H9 (cell line): ENCODE results near the gene NUDT4. TPM values are rescaled to one million over a fixed set of nuclear protein-coding genes. Genes with fewer than 3 reads are reported as not detected.
"Not testable (repeated sequence)": the region's sequence is repeated elsewhere in the genome, so short reads cannot be mapped to it uniquely, and the experiment has no call there.

Experiments
- DNase-seq: peaks from one replicate; pipeline ENCODE4 v3.0.0-alpha.2; 2017
- H2AFZ ChIP-seq: one replicate; pipeline ENCODE4 v1.6.1; 2013; ENCODE audit warnings: mild to moderate bottlenecking, low read length, control low read depth, moderate library complexity
- H2AK5ac ChIP-seq: 2 replicates; pipeline ENCODE4 v1.6.1; 2013; ENCODE audit warnings: low read length, control low read depth, mixed read lengths; ENCODE audit not compliant: insufficient read length
- H2BK120ac ChIP-seq: one replicate; pipeline ENCODE4 v1.6.1; 2013; ENCODE audit warnings: low read depth, mild to moderate bottlenecking, low read length, control low read depth, inconsistent platforms; ENCODE audit not compliant: poor library complexity, severe bottlenecking
- H2BK12ac ChIP-seq: 2 replicates; pipeline ENCODE4 v1.6.1; 2013; ENCODE audit warnings: low read length, control low read depth, mixed read lengths, low read depth; ENCODE audit not compliant: insufficient read length
- H2BK15ac ChIP-seq: 2 replicates; pipeline ENCODE4 v1.6.1; 2013; ENCODE audit warnings: low read depth, low read length, control low read depth
- H2BK20ac ChIP-seq: one replicate; pipeline ENCODE4 v1.6.1; 2013; ENCODE audit warnings: low read depth, mild to moderate bottlenecking, low read length, control low read depth, inconsistent platforms; ENCODE audit not compliant: poor library complexity, severe bottlenecking
- H2BK5ac ChIP-seq: 2 replicates; pipeline ENCODE4 v1.6.1; 2013; ENCODE audit warnings: low read length, control low read depth, mixed read lengths; ENCODE audit not compliant: insufficient read length
- H3K14ac ChIP-seq: 2 replicates; pipeline ENCODE4 v1.6.1; 2013; ENCODE audit warnings: low read length, control low read depth; ENCODE audit not compliant: insufficient read depth
- H3K18ac ChIP-seq: 2 replicates; pipeline ENCODE4 v1.6.1; 2013; ENCODE audit warnings: low read depth, mild to moderate bottlenecking, mixed read lengths, low read length, control low read depth; ENCODE audit not compliant: insufficient read length
- H3K23ac ChIP-seq: 2 replicates; pipeline ENCODE4 v1.6.1; 2013; ENCODE audit warnings: low read length, control low read depth, mixed read lengths, low read depth; ENCODE audit not compliant: insufficient read length
- H3K23me2 ChIP-seq: 2 replicates; pipeline ENCODE4 v1.6.1; 2013; ENCODE audit warnings: low read depth, mild to moderate bottlenecking, mixed read lengths, low read length, control low read depth; ENCODE audit not compliant: insufficient read length, poor library complexity, severe bottlenecking
- H3K27ac ChIP-seq: 2 replicates; pipeline ENCODE4 v1.5.1; 2013; ENCODE audit warnings: low read length, control low read depth, mixed read lengths, low read depth; ENCODE audit not compliant: insufficient read length
- H3K27me3 ChIP-seq: 2 replicates; pipeline ENCODE4 v1.6.1; 2013; ENCODE audit warnings: low read length, control low read depth, inconsistent platforms; ENCODE audit not compliant: insufficient read depth
- H3K4ac ChIP-seq: 2 replicates; pipeline ENCODE4 v1.6.1; 2013; ENCODE audit warnings: low read depth, mild to moderate bottlenecking, control low read depth, inconsistent platforms, low read length, moderate library complexity
- H3K4me1 ChIP-seq: 2 replicates; pipeline ENCODE4 v1.6.1; 2013; ENCODE audit warnings: low read length, control low read depth, inconsistent platforms; ENCODE audit not compliant: insufficient read depth
- H3K4me2 ChIP-seq: 2 replicates; pipeline ENCODE4 v1.6.1; 2013; ENCODE audit warnings: low read length, control low read depth, mixed read lengths; ENCODE audit not compliant: insufficient read length, insufficient read depth
- H3K56ac ChIP-seq: 2 replicates; pipeline ENCODE4 v1.6.1; 2013; ENCODE audit warnings: low read depth, mild to moderate bottlenecking, mixed read lengths, low read length, control low read depth; ENCODE audit not compliant: insufficient read length
- H3K79me1 ChIP-seq: 2 replicates; pipeline ENCODE4 v1.6.1; 2013; ENCODE audit warnings: low read depth, mild to moderate bottlenecking, moderate library complexity, low read length, control low read depth, inconsistent platforms; ENCODE audit not compliant: insufficient read depth, poor library complexity, severe bottlenecking
- H3K79me2 ChIP-seq: 2 replicates; pipeline ENCODE4 v1.6.1; 2013; ENCODE audit warnings: low read length, control low read depth, inconsistent platforms; ENCODE audit not compliant: insufficient read depth
- H3K9ac ChIP-seq: 2 replicates; pipeline ENCODE4 v1.6.1; 2013; ENCODE audit warnings: low read length, control low read depth, mixed read lengths; ENCODE audit not compliant: insufficient read length; ENCODE audit errors: extremely low read depth
- H3K9me3 ChIP-seq: one replicate; pipeline ENCODE4 v1.6.1; 2013; ENCODE audit warnings: low read depth, low read length, inconsistent platforms; ENCODE audit not compliant: control insufficient read depth
- H3T11ph ChIP-seq: one replicate; pipeline ENCODE4 v1.6.1; 2013; ENCODE audit warnings: mild to moderate bottlenecking, low read length, control low read depth, inconsistent platforms
- H4K20me1 ChIP-seq: one replicate; pipeline ENCODE4 v1.6.1; 2013; ENCODE audit not compliant: control insufficient read depth, insufficient read length, insufficient read depth
- H4K5ac ChIP-seq: 2 replicates; pipeline ENCODE4 v1.6.1; 2013; ENCODE audit warnings: low read depth, mild to moderate bottlenecking, mixed read lengths, low read length, control low read depth; ENCODE audit not compliant: insufficient read length
- H4K8ac ChIP-seq: replicated peaks from 2 replicates; pipeline ENCODE4 v1.6.1; 2013; ENCODE audit warnings: low read length, control low read depth, mixed read lengths, low read depth; ENCODE audit not compliant: insufficient read length
- H4K91ac ChIP-seq: 2 replicates; pipeline ENCODE4 v1.6.1; 2013; ENCODE audit warnings: low read depth, mild to moderate bottlenecking, moderate library complexity, mixed read lengths, low read length, control low read depth; ENCODE audit not compliant: insufficient read length
- H3K27ac Mint-ChIP-seq, 3 experiments: 2 replicates in 2 of 3; 3 replicates in 1 of 3; pipeline ENCODE4 v1.8.0; 2020 to 2021; ENCODE audit warnings: mixed read lengths in 3 of 3, mild to moderate bottlenecking in 1 of 3, moderate library complexity in 1 of 3
- H3K27me3 Mint-ChIP-seq: 2 replicates; pipeline ENCODE4 v1.8.0; 2021; ENCODE audit warnings: low read depth, mild to moderate bottlenecking, moderate library complexity, mixed read lengths
- H3K36me3 Mint-ChIP-seq, 3 experiments: 2 replicates in 2 of 3; 3 replicates in 1 of 3; pipeline ENCODE4 v1.8.0; 2020 to 2021; ENCODE audit warnings: low read depth in 3 of 3, mixed read lengths in 3 of 3; ENCODE audit not compliant: insufficient read depth in 1 of 3
- H3K4me1 Mint-ChIP-seq, 2 experiments: 2 replicates each; pipeline ENCODE4 v1.8.0; 2020; ENCODE audit warnings: mixed read lengths in 2 of 2
- H3K4me3 Mint-ChIP-seq, 2 experiments: 2 replicates in 1 of 2; 3 replicates in 1 of 2; pipeline ENCODE4 v1.8.0; 2020 to 2021; ENCODE audit warnings: mild to moderate bottlenecking in 2 of 2, mixed read lengths in 2 of 2, moderate library complexity in 1 of 2
- H3K9me3 Mint-ChIP-seq, 2 experiments: 2 replicates in 1 of 2; 3 replicates in 1 of 2; pipeline ENCODE4 v1.8.0; 2020; ENCODE audit warnings: mild to moderate bottlenecking in 2 of 2, mixed read lengths in 2 of 2, moderate library complexity in 1 of 2
- WGBS: extraction: QIAGEN DNeasy Blood & Tissue Kit; methylation state at CpG from one replicate; pipeline ENCODE4 v1.1.7; 2013; ENCODE audit warnings: missing lambda C conversion rate, low lambda C conversion rate, mixed read lengths; ENCODE audit not compliant: insufficient read length; ENCODE audit errors: extremely low coverage; 5-methylcytosine and 5-hydroxymethylcytosine counted together
- total RNA-seq: library from RNA; stranded (reverse); gene quantifications from 2 replicates; pipeline ENCODE4 v1.2.1, GENCODE V29; 2021
- TF ChIP-seq, protein P1 (sequence below): fragments of 200-600 bp; sonication (generic); conservative IDR thresholded peaks from 3 replicates; pipeline ENCODE4 v1.8.0; 2021; ENCODE audit warnings: antibody characterized with exemption, mild to moderate bottlenecking

Gene NUDT4
- total RNA-seq, 1 experiment from 2014 or later = 40.6 TPM

- Histone ChIP-seq H3K9me3 (no peaks in the 10 kb centered on the region), H3K4me2 (peak overlapping the region; percentile 91), H3K79me1 (peaks cover 5% of the 10 kb centered on the region), H3K79me2 (peaks cover 21% of the 10 kb centered on the region; the same call in 1 of the 2 replicates), H3K23me2 (peaks cover 8% of the 10 kb centered on the region), H3K4me1 (0 out of 2 replicates have a peak, but pooled peaks cover 2% of the 10 kb centered on the region), H4K8ac (no peak overlapping the region), H3K14ac (no peak overlapping the region), H3T11ph (no peak overlapping the region), H2BK5ac (no peak overlapping the region), H2AFZ (no peak overlapping the region), H3K23ac (no peak overlapping the region), H2BK15ac (no peak overlapping the region), H4K20me1 (no peaks in the 10 kb centered on the region), H3K9ac (no peak overlapping the region), H3K27ac (no peak overlapping the region), H4K91ac (no peak overlapping the region), H3K18ac (no peak overlapping the region), H2BK20ac (no peak overlapping the region), H3K4ac (no peak overlapping the region), H4K5ac (no peak overlapping the region), H3K27me3 (no peaks in the 10 kb centered on the region), H2BK12ac (no peak overlapping the region), H3K56ac (no peak overlapping the region), H2AK5ac (no peak overlapping the region), H2BK120ac (no peak overlapping the region)
- Mint-ChIP-seq H3K27ac (peak overlapping the region; percentile 2 to 88 (median 82); a peak in 5 of 7 replicates), H3K27me3 (no peaks in the 10 kb centered on the region; the same call in 1 of the 2 replicates), H3K36me3 (peaks cover 0 to 2% (median 1%) of the 10 kb centered on the region in 3 experiments; a peak in 3 of 7 replicates), H3K9me3 (peaks cover 0 to 4% of the 10 kb centered on the region in 2 experiments; a peak in 3 of 5 replicates), H3K4me3 (peak overlapping the region; percentile 70 to 82), H3K4me1 (peaks cover 52 to 58% of the 10 kb centered on the region in 2 experiments)
- WGBS = no CpG with 5 or more reads among the region's 10 CpGs
- TF ChIP-seq, protein P1, sequence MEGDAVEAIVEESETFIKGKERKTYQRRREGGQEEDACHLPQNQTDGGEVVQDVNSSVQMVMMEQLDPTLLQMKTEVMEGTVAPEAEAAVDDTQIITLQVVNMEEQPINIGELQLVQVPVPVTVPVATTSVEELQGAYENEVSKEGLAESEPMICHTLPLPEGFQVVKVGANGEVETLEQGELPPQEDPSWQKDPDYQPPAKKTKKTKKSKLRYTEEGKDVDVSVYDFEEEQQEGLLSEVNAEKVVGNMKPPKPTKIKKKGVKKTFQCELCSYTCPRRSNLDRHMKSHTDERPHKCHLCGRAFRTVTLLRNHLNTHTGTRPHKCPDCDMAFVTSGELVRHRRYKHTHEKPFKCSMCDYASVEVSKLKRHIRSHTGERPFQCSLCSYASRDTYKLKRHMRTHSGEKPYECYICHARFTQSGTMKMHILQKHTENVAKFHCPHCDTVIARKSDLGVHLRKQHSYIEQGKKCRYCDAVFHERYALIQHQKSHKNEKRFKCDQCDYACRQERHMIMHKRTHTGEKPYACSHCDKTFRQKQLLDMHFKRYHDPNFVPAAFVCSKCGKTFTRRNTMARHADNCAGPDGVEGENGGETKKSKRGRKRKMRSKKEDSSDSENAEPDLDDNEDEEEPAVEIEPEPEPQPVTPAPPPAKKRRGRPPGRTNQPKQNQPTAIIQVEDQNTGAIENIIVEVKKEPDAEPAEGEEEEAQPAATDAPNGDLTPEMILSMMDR = no peak
- DNase-seq = peak; percentile 78
Observed at GRCh38 chr12:93376436-93377251, 1.1 kb upstream of the NUDT4 start.

- Histone ChIP-seq H3K9ac (peak overlapping the region; percentile 78), H3K79me2 (peaks cover 31% of the 10 kb centered on the region; the same call in 1 of the 2 replicates), H3K4me2 (peak overlapping the region; percentile 71), H3K14ac (peak overlapping the region; percentile 50; the same call in 1 of the 2 replicates)
- Mint-ChIP-seq H3K4me3 (peak overlapping the region; percentile 98 to 99), H3K27ac (peak overlapping the region; percentile 90 to 98 (median 97)), H3K4me1 (peaks cover 55 to 62% of the 10 kb centered on the region in 2 experiments)
- H2AFZ ChIP-seq, H3K27me3 ChIP-seq, H3K9me3 ChIP-seq, H3K36me3 Mint-ChIP-seq, H2AK5ac ChIP-seq, H4K8ac ChIP-seq, H4K91ac ChIP-seq, H3K4me1 ChIP-seq, H2BK5ac ChIP-seq, H4K20me1 ChIP-seq, H3K79me1 ChIP-seq, H3K9me3 Mint-ChIP-seq, H2BK20ac ChIP-seq, H2BK120ac ChIP-seq, H3K27ac ChIP-seq, H4K5ac ChIP-seq, H3K4ac ChIP-seq, H3K23me2 ChIP-seq, H3K27me3 Mint-ChIP-seq, H3K23ac ChIP-seq, H3T11ph ChIP-seq, H3K18ac ChIP-seq, H2BK15ac ChIP-seq, H2BK12ac ChIP-seq, H3K56ac ChIP-seq: not testable (repeated sequence)
- WGBS = no CpG with 5 or more reads among the region's 64 CpGs
- peak; percentile 49 for DNase-seq
Observed at GRCh38 chr12:93378196-93378997, 672 bp downstream of the NUDT4 start.
